Cardiac septum (tissue), 1 donor: ENCODE data around the gene FEN1. TPM values are rescaled to one million over a fixed set of nuclear protein-coding genes. Genes with fewer than 3 reads are reported as not detected.

Experiments used
- DNase-seq: peaks from one replicate; pipeline ENCODE4 v3.0.0-alpha.2; 2020; ENCODE audit warnings: low spot score
- intact Hi-C: fragments of 100-400 bp; cut with DNase I; formaldehyde crosslinking; loops from one replicate; pipeline ENCODE4 v1.14.0; 2022
- total RNA-seq: library from RNA; stranded (reverse); fragmentation: NEBNext Ultra II Directional; extraction: Animal tissue kit (Norgen Biotek cat#: 25700); gene quantifications from one replicate; pipeline ENCODE4 v1.2.1, GENCODE V29; 2021
- donor health status: DM: no; HTN: no; CAD: no.

The FEN1 gene
- total RNA-seq, 1 donor from 2014 or later = 5.8 TPM

DNA sequence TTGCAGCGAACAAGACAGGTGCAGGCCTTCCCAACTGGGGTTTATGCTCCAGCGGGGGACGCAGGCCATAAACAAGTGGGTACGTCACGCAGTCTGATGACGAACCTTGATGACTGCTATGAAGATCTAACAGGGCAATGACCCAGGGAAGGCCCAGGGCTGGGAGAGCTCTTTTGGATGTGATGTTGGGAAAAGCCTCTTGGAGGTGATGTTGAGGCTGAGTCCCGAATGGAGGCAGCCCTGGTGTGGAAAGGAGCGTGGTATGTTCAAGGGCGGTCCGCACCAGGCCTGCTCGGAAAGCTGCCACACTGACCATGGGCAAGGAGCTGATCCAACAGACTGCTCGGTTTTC is 41.2 kb downstream of the FEN1 start:
- DNase-seq = no peak

DNA sequence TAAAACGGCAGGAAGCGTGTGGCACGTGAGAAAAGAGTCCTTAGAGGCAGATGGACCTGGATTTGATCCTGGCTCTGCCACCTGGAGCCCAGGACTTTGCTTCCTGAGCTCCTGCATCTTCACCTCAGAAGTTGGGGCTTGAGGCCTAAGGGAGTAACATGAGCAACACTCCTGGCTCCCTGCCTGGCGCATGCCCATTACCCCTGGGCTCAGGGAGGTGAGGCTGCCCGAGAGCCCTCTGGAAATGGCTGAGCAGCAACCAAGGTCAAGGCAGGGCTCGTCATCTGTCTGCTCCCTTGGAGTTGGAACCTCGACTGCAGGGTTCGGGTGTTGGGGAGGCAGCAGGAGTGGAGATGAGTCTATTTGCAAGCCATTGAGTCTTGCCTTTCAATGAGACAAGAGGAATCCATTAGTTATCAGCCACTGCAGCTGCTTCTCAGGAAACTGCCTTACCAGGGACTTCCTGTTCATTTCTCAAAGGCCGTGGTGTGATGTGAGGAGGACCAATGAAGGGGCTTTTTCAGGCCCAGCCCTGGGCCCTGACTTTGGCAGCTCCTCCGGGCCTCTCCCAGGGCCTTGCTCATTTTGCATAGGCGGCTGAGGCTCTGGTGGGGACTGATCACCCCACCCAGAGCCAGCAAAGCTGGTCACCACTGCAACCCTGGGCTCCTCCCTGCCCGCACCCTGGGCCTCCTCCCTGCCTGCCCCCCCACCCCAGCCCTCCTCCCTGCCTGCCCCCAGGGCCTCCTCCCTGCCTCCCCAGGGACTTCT is 41.8 kb downstream of the FEN1 start:
- no peak for DNase-seq
- intact Hi-C loops = no loop called here

More for the DNA sequence above, 41.2 kb downstream of the FEN1 start:
- intact Hi-C loops = no loop called here

DNA sequence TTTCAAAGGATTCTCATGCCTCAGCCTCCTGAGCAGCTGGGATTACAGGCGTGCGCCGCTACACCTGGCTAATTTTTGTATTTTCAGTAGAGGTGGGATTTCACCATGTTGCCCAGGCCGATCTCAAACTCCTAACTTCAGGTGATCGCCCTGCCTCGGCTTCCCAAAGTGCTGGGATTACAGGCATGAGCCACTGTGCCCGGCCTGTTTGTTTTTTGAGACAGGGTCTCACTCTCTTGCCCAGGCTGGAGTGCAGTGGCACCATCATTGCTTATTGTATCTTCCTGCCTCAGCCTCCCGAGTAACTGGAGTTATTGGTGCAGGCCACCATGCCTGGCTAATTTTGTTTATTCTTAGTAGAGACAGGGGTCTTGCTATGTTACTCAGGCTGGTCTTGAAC is 43.5 kb downstream of the FEN1 start:
- DNase-seq = no peak
- intact Hi-C loops = no loop called here

DNA sequence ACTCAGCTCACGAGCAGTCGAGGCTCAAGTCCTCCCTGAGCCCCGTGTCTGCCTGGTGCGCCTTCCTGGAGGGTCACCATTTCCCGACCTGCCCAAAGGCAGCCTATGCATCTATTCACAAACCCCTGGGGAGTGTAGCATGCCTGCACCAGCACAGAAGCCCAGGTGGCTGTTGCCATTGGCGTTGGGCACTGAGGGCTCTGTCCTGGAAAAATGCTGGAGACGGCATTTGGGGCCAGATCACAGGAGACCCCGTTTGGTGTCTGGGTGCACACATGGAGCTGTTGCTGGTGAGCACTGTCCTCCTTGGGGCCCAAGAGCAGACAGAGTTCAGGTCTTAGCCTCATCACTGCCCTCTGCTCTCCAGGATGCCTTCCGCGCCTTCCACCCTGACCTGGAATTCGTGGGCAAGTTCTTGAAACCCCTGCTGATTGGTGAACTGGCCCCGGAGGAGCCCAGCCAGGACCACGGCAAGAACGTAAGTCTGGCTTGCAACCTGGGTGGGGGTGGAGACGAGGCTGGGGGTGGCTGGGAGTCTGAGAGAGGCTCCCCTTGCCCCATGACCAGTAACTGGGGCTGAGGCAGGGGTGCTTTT is 44.8 kb downstream of the FEN1 start:
- DNase-seq = no peak
- intact Hi-C loops = no loop called here

DNA sequence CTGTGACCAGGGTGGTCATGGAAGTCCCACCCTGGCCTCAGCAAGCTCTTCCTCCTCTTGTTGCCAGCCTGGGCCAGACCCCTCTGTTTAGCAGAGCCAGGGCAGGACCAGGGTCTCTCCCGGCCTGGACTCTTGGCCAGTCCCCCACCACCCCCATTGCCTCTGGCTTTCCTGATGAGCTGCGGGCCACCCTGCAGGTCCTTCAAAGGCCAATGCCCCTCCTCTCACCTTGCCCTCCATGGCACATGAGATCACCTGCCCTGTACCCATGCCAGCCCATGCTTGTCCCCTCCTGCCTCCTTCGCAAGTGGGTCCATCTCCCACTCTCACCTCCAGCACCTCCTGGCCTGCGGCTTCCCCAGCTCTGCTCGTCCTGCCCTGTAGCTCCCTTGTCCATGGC is 45.8 kb downstream of the FEN1 start:
- no peak for DNase-seq

DNA sequence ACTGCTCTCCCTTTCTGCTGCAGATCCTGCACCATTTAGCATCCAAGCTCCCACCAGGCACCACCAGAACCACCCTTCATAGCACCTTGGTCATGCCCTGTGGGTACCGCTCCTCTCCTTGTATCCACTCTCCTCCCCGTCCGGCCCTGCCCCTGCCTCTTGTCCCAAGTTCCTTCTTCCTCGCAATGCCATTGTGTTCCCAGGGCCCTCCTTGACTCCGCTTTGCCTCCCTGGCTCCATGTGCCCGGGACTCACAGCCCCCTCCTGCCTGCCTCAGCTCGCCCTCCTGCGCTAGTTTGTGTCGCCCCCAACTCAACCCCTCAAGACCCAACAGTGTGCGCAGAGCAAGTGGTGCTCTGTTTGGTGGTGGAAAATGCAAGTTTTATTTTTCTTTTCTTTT is 46.2 kb downstream of the FEN1 start:
- intact Hi-C loops = no loop called here
- no peak for DNase-seq

More for the DNA sequence above, 45.8 kb downstream of the FEN1 start:
- intact Hi-C loops = no loop called here

DNA sequence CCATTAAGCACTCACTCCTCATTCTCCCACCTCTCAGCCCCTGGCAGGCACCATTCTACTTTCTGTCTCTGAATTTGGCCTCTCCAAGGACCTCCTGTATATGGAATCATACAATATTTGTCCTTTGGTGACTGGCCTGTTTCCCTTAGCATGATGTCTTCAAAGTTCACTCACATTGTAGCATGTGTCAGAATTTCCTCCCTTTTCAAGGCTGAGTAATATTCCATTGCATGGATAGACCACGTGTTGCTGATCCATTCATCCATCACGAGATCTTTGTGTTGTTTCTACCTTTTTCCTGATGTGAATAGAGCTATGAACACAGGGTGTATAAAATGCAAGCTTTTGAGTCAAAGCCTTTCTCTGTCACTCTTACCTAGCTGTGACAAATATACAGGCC is 47.0 kb downstream of the FEN1 start:
- no peak for DNase-seq
- intact Hi-C loops = no loop called here

DNA sequence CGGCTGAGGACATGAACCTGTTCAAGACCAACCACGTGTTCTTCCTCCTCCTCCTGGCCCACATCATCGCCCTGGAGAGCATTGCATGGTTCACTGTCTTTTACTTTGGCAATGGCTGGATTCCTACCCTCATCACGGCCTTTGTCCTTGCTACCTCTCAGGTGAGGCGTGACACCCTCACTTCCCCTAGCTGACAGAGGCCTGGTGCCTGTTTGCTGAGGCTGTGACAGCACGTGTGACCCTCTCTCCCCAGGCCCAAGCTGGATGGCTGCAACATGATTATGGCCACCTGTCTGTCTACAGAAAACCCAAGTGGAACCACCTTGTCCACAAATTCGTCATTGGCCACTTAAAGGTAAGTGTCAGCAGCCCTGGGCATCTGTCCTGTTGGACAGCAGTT is 47.7 kb downstream of the FEN1 start:
- intact Hi-C loops = no loop called here
- DNase-seq = no peak

DNA sequence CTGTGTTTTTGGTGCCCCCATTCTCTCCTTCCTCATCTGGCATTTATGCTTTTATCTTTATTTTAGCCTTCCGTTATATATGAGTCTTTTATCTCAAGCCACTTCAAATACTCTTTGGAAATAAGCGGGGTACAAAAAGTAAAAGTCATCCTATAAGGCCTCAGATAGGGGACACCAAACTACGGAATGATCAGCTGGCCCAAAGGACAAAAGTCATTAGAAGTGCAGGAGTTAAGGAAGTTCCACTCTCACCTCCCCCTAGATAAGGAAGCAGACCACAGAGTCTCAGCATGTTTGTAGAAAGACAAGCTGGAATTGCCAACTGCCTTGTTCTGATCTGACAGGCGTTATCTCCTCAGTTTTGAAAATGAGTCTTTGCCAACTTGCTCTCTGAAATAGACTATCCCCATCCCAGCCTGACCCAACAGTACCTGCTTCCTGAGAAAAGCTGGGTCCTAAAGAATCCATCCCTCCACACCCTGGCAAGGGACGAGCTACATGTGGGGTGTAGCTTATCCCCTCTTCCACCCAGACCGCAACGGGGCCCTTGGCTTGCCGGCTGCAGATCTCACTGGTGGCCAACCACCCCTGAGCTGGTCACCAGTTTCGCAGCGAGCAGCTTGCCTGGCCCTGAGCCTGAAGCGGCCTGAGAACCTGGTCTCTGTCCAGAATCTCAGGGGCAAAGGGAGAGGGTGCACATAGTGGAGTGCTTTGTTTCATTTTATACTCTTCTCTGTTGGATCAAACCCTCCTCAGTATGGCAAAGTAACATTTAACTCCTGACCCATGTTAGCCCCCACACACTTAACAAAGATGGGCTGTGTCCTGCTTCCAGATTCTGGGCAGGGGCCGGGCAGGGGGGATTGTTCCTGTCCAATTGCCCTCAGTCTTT is 49.2 kb downstream of the FEN1 start:
- intact Hi-C loops = no loop called here
- DNase-seq = no peak

DNA sequence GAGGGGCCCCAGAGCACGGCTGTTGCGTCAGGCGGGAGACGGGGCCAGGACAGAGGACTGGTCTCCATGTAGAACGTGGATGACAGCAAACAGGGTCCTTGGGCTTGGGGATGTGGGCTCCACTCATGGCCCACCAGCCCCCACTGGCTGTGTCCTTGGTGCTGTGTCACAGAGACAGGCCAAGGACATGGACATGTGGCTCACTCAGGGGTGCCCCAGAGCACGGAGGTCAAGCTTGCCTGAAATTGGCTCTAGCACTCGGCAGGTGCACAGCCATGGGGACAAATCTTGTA is 49.8 kb downstream of the FEN1 start:
- DNase-seq = no peak
- intact Hi-C loops = no loop called here

DNA sequence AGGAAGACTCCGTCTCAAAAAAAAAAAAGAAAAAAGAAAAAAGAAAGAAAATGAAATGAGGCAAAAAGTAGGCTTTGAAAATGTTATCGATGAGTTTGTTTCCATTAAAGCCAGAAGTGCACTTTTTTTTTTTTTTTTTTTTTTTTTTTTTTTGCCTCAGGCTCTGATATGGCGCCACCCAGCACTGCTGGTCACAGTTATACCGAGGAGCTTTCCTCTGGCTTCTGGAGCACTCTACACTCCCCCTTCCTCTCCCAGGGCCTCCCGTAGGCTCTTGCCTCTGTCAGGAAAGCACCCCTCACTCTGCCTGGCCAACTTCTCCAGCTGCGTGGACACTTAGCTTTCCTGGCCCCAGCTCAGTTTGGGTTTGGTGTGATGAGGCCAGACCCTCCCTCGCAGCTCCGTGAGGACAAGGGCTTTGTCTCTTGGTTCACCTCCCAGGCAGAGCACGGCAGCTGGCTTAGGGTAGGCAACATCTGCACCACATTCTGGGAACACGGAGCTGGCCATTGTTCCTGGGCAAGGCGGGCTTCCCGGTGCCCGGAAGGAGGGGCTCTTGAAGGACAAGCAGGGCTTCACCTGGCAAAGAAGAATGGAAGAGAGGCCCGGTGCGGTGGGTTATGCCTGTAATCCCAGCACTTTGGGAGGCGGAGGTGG is 52.3 kb downstream of the FEN1 start:
- no peak for DNase-seq
- intact Hi-C loops = no loop called here

DNA sequence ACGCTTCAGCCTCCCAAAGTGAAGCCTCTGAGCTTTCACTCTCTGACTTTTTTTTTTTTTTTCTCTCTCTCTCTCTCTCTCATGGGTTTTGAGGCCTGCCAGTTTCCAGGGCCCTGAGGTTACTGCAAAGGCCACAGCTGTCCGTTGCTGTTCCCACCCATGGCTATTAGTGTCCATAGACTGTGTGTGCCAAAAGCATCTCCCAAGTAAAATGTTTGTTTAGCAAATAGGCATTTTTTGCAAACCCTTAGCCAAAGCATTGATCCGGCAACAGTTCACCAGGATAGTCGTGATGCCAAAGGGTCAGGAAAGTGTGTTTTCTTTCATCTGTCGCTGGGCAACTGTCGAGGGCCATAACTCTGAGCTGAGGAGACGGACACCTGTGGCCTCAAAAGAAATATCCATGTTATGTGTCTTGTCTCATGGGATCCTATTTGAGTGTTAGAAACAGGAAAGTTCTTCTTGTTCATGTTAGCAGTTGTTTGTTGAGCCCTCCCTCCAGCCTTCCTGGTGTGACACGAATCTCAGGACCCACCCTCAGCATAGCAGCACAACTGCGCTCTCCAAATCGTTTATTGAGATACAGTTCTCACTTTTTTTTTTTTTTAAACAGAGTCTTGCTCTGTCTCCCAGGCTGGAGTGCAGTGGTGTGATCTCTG is 53.8 kb downstream of the FEN1 start:
- intact Hi-C loops = no loop called here
- no peak for DNase-seq

Other genes with a start within 250 kb of the FEN1 start
- 9.3 TPM for gene SYT7, start 211.8 kb upstream of the FEN1 start, total RNA-seq
- 3.3 TPM for gene DAGLA, start 112.5 kb upstream of the FEN1 start, total RNA-seq
- gene MYRF, start 40.3 kb upstream of the FEN1 start, total RNA-seq = 0.27 TPM
- 97.1 TPM for gene TMEM258, start 312 bp upstream of the FEN1 start, total RNA-seq
- gene FADS1, start 24.1 kb downstream of the FEN1 start, total RNA-seq = 34.0 TPM
- gene FADS2, start 35.4 kb downstream of the FEN1 start, total RNA-seq = 25.8 TPM
- gene FADS3, start 98.6 kb downstream of the FEN1 start, total RNA-seq = 126 TPM
- gene RAB3IL1, start 124.7 kb downstream of the FEN1 start, total RNA-seq = 9.4 TPM
- gene BEST1, start 157.4 kb downstream of the FEN1 start, total RNA-seq = 1.1 TPM
- 3,174 TPM for gene FTH1, start 174.7 kb downstream of the FEN1 start, total RNA-seq